Stimulated activated CD4-positive, alpha-beta T cell treated with anti-CD3 and anti-CD28 coated beads, Interleukin-12 subunit alpha, Interleukin-12 subunit beta, amount 100 ng/mL, for 48 hours (primary cell): ENCODE measurements around the gene PRRC2B.

ENCODE experiments used
- DNase-seq, 3 donors: peaks; one replicate each; pipeline ENCODE4 v3.0.0-alpha.2; 2020; ENCODE audit warnings: low read depth in 2 of 3, low spot score in 1 of 3

Gene PRRC2B

DNA sequence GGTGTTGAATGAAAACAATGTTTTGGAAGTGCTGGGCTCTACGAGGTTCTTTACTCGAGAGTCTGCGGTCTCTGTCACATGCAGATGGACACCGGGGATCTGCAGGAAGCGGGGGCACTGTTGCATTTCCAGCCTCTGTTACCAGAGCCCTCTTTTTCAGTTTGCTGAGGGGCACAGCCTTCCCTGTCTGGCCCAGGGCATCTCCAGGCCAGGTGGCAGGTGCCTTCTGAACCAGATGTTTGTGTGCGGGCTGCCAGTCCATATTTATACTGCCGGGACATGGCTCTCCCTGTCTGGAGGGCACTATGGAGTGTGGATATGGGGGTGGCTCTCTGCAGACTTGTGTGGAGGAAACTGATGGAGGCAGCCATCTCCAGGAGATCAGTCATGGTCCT is 90.2 kb downstream of the PRRC2B start:
- no peak for DNase-seq

DNA sequence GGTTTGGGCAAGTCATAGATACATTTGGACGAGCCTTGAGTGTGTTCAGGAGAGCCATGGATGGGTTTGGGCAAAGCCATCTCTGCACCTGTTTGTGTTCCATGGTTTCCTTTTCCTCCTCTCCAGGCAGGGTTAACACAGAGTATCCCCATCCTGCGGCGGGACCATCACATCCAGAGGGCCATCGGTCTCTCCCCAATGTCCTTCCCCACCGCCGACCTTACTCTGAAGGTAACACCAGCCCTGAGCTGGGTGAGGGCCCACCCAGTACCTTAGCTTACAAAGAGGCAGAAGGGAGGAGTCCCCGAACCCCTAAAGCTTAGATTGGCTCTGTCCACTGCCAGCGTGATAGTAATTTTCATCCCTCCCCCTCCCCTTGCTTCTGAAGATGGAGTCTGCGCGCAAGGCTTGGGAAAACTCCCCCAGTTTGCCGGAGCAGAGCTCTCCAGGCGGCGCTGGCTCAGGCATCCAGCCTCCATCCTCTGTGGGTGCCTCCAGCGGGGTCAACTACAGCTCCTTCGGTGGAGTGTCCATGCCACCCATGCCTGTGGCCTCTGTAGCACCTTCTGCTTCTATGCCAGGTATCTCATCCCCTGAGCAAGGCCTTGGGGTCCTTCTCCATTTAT is 90.8 kb downstream of the PRRC2B start:
- DNase-seq = no peak

DNA sequence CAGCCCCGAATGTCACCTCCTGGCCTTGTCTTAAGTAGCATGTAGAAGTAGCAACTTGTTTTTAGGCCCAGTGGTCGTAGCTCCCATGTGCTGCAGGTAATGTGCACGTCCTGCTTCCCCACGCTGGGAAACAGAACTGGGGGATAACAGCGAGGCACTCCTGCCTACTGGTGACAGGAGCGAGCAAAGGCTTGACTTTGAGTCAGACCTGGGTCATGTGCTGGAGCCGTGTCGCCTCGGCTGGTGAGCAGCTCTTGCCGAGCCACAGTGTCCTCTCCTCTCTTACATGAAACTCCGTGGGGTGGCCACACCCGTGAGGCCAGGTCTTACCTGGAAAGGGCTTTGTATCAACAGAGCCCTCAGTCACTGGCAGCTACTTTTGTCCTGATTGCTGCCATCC is 91.3 kb downstream of the PRRC2B start:
- no peak for DNase-seq

DNA sequence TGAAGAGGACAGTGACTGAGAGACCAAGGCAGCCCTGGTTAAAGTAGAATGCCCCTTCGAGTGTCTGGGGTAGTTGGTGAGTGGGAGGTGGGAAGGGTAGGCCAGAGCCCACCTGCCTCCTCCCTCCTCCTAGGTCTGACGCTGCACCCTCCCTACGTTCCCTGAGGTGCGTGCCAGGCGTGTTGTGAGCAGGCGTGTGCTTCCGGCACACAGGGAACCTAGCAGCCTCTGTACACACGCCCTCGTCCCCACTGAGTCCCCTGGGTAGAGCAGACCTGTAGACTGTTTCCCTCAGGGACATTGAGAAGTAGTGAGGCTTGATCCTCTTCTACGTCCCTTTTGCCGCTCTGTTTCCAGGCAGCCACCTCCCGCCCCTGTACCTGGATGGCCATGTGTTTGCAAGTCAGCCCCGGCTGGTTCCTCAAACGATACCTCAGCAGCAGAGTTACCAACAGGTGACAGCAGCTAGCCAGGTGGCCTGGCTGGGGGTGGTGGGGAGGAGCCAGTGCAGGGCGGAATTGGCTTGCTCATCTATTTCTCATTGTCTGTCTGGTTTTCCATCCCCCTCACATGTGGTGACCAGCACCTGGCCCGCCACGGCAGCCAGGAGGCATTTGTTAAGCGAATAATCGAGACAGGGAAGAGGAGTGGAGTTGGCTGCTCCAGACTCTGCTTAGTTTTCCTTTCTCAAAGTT is 92.0 kb downstream of the PRRC2B start:
- no peak for DNase-seq

DNA sequence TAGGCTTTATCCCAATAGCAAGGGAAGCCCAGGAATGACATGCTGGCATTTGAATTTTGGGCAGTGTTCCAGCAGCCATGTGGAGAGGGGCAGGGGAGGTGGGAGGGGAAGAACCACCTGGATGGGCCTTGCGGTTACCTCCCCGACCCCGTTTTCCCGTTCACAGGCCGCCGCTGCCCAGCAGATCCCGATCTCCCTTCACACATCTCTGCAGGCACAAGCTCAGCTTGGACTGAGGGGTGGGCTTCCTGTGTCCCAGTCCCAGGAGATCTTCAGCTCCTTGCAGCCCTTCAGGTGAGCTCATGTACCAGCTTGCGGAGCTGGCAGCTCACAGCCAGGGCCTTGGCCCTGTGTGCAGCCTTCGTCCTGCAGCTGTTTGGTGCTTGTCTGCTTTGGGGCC is 93.1 kb downstream of the PRRC2B start:
- DNase-seq = no peak

DNA sequence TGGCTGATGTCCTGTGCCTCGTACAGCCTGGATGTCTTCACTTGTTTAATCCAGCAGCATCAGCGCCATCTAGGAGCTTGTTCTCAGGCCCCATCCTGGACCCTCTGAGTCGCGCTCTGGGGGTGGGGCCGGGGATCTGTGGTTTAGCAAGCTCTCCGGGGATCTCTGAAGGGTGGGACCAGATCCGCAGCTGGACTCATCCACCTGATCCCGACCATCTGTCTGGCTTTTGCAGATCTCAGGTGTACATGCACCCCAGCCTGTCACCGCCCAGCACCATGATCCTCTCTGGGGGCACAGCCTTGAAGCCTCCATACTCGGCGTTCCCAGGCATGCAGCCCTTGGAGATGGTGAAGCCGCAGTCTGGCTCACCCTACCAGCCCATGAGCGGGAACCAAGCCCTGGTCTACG is 93.7 kb downstream of the PRRC2B start:
- DNase-seq = no peak

DNA sequence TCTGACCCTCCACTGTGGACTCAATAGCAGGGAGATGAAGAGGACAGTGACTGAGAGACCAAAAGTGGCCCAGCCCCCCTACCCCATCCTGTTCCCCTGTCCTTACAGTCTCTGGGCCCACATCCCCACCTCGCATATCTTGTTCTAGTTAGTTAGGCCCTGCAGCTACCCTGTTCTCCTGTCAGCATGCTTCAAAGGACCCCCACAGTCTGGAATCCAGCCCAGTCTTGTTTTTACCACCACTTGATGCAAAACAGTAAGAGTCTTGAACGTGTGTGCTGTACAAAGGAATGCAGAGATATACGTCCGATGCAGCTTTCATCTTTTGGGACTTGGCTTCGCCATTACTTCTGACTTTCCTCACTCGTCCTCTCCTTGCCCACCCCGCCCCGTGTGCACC is 96.6 kb downstream of the PRRC2B start:
- DNase-seq = no peak

DNA sequence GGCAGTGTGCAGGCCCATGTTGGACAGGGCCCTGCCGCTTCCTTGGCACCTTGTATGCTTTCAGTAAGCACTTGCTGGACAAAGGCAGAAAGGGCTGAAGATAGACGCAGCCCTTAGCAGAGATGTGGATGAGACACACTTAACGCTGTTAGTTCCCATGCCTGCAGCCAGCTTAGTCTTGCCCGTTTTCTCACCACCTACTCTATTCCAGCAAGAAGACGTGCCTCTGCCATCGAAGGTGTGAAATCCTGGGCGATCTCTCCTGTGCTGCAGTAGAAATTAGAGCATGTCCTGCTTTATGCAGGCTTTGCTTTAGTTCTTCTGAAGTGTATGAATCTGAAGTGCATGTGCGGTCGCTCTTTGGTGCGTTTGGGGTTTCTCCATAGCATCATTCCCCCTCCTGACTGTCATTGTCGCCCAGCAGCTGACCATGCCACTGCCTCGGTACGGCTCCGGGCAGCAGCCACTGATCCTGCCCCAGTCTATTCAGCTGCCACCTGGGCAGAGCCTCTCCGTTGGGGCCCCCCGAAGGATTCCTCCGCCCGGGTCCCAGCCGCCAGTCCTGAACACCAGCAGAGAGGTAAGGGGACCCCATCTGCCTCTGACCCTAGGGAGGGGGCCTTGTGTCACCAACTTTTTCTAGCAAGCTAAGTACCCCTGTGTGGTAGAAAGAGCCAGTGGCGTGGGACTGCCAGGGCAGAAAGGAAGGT is 97.3 kb downstream of the PRRC2B start:
- DNase-seq = no peak

DNA sequence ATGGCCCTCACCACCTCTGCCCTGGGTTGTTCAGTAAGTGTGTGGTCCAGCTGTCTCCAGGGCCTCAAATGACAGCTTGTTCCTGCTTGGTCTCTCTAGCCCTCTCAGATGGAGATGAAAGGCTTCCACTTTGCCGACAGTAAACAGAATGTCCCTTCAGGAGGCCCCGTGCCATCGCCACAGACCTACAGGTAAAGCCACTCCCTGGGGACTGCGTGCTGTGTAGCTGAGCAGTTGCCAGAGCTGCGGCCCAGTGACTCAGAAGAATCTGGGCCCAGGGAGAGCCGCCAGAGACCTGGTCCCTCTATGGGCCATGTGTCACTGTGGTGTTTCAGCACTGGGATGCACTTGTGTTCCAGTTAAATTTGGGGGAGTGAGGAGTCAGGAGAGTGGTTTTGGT is 98.2 kb downstream of the PRRC2B start:
- DNase-seq = no peak

DNA sequence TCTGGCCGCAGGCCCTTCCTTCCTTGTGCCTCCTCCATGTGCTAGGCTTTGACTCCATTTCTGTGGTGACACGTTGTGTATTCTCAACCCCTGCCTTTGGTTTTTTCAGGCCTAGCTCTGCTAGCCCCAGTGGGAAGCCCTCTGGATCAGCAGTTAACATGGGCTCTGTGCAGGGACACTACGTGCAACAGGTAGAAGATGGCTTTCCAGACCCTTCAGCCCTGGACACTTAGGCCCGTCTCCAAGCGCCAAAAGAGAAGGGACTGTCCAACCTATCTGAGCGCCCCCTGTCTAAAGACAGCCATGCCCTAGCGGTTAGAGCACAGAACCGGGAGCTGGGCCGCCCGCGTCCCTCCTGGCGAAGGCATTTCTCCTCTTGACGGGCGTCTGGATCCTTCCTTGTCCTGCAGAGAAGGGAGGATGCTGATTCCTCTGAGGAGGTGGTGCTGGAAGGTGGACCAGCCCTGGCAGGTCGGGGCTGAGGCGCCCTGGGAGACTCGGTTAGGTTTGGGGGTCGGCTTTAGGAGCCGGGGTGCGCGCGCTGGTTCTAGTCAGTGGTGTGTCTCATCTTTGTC is 100.5 kb downstream of the PRRC2B start:
- DNase-seq = no peak

DNA sequence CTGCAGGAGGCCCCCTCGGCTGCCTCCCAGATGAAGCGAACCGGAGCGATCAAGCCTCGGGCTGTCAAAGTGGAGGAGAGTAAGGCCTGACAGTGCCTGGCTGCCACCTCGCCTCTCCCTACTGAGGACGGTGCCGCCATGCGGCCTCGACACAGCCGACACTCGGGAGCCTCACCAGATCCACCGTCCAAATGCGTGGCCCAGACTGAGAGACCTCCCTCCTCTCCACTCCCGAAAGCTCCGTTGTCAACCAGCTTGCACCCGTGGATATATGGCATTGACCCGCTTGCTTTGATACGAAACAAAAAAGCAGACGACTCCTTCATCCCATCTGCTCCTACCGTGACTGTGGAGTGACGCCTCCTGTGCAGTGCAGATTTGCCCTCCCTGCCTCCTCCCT is 101.9 kb downstream of the PRRC2B start:
- DNase-seq = no peak

DNA sequence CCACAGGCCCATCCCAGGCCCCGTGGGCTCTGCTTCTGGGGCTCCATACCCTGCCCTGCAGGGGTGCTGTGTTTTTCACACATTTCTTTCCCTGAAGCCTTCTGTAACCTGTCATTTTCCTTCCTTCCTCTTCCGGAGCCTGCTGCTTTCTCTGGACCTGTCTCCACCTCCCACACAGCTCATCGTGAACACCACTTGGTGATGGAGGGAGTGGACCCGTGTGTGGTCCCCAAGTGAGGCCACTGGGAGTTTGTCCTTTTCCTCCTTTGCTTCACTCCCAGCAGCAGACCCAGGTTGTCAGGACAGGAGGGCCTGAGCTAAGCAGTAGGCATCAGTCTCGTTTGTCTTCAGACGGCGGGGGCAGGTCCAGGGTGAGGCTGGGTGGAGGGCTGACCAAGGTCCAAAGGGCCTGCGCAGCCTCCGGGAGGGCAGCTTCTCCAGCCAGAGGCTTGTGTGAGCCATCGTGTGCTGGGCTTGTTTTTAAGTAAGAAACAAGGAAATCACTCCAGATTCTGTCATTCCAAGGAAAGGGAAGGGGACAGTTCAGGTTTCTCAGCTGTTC is 103.0 kb downstream of the PRRC2B start:
- no peak for DNase-seq

DNA sequence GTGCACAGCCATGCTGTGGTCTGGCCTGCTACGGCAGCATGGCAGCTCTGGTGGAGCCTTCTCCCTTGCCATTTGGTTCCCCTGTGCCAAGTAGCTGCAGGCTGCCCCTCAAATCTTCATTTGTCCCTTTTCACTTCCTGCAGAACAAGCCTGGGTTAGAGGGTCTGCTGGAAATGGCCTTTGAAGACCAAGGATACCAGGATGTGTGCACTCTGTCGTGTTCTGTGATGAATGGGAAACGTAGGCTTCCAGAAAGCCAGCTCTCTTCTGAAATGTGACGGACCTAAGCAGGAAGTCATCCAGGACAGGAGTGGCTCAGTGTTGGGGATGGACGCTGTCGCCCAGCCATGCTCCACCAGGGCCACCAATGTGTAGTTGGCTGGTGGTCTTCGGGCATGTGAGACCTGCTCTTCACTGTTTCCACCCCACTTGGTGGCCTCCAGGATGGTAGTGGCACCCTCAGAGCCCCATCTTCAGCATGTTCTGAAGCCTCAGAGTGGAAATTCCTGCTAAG is 105.4 kb downstream of the PRRC2B start:
- no peak for DNase-seq

DNA sequence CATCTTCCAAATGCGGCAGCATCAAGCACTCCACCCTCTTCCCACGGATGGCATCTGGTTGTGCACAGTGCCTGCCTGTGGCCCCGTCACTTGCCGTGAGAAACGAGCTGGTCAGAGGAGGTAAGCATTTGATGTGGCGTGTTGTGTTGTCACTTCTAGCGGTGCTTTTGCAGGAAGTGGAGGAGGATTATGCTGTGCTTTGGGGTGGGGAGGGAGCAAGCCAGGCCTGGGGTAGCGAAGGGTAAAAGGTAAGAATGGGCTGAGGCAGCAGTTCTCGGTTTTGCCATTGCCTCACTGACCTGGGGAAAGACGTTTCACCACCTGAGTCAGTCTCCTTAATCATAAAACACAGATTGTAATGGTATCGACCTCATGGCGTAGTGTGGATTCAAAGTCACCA is 106.5 kb downstream of the PRRC2B start:
- peak; percentile 43 to 71 (median 52) for DNase-seq

DNA sequence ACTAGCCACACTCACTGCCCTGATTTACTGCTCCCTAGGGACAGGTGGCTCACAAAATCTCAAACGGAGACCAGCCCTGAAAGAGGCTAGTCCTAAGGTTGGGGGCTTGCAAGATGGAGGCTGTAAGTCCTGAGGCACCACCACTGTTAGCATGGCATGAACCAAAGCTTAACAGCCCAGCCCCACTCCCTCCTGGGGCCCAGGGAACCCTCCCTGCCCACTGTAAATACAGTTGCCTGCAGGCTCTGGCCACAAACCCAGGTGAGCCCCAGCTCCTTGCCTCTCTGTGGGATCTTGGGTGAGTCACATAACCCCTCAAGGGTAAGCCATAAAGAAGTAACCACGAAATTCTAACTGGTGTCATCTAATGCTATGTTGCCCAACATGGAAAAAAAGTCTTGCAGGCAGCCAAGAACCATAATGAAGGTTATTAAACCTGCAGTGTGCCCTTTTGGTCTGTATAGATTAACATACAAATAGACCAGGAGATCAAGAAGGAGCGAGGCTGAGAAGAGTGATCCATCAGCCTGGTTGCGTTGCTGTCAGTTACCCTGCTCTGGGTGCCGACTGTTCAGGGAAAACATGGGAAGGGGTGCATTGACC is 107.2 kb downstream of the PRRC2B start:
- peak; percentile 49 to 53 (median 49) for DNase-seq

DNA sequence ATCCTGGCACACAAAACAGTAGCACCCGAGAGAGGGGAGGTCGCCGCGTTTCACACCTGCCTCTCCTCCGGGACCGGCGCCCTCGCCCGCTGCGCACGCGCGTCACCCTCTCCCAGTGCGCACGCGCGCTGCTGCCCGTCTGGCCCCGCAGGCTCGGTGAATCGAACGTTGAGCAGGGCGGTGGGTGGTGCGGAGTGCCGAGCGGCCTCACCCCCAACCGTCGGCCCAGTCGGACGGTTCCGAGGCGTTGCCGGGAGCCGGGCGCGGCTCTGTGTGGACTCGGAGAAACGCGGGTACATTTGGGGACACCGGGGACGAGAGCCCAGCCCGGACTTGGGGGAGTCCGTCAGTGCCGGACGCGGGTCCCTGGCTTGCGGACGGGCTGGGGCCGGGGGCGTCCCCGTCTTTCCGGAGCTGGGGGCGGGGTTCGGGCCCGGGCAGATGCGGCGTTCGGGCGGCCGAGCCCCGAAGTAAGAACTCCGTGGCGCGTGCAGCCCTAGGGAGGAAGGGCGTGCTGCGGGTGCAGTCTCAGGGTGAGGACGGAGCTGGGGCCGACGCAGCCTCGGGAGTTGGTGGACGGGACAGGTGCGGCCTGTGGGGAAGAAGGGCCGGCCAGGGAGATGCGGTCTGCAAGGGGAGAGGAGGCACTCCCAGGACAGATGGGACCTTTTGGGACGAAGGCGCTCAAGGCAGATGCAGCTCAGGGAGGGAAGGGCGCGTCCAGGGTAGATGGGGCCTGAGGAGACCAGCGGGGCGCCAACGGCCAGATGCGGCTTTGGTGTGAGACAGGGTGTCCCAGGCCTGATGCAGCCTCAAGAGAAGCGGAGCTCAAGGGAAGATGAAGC is 109.1 kb downstream of the PRRC2B start, which contains the start of gene POMT1:
POMT1 (plus strand) TSS at position 138 of the 845 bp plus-strand sequence. CDS start 1,301 bp downstream, outside the sequence.
- peak; percentile 74 to 85 (median 80) for DNase-seq

DNA sequence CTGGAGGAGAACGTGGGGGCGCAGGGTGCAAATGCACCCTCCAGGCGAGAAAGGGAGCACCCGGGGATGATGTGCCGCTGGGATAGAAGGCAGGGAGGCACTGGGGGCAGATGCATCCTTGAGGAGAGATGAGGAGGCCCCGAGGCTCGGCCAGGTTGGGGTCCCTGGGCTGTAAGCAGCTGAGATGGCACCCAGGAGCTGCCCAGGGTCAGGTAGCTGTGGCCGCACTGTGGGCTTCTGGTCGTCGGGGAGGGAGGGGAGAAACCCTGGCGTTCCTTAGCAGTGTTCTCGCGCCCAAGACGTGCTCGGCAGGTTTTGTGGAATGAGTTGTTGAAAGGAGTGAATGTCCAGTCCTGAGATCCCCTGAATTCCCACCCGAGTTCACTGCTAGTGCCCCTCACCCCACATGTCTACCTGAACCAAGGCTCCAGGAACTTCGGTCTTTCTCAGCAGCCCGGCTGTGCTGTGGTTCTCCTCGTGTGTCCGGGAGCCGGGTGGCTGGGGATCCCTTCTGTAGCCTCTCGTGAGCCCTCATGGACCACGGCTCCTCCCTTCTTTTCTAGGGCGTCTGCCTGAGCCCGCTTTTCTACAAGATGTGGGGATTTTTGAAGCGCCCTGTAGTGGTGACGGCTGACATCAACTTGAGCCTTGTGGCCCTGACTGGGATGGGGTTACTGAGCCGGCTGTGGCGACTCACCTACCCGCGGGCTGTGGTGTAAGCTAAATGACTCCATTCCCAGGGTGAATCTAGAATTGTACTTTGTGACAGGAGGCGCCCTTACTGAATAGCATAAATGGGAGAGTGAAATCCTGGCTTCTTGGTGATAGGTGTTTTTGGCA is 110.0 kb downstream of the PRRC2B start:
- peak; percentile 66 to 76 (median 74) for DNase-seq

DNA sequence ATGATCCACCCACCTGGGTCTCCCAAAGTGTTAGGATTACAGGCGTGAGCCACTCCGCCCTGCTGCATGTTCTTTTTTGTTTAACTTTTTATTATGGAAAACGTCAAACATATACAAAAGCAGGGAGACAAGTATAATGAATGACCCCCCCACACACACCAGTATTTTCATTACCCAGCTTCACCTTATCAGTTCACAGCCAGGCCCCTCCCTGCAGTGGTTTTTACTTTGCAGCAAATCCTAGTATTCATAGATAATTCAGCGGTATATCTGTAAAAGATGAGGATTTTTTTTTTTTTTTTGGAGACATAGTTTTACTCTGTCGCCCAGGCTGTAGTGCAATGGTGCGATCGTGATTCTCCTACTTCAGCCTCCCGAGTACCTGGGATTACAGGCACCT is 111.1 kb downstream of the PRRC2B start:
- no peak for DNase-seq

DNA sequence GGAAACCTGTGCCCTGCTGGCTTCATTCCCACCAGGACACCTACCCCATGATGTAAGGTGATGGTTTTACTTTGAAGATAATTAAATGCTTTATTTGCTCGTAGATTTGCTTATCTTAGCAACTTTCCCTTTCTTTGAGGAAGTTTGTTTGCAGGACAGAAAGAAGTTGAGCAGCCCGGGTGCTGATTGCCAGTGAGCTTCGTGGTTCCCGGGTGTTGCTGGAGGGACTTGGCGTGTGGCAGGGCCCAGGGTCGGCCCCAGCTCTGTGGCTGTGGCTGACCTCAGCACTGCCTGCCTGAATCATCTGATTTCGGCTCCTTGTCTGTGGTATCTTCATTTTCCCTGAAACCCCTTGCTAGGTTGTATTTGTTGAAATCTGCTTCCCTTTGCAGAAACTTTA is 117.5 kb downstream of the PRRC2B start:
- DNase-seq = no peak
